Sciatic nerve (tissue), 2 donors: ENCODE data around the gene BARX1. TPM values are rescaled to one million over a fixed set of nuclear protein-coding genes. Genes with fewer than 3 reads are reported as not detected.
"Not testable (repeated sequence)": the region's sequence is repeated elsewhere in the genome, so short reads cannot be mapped to it uniquely, and the experiment has no call there.

Experiments used
- ATAC-seq: fragments of 200-7000 bp; cut with Tn5 transposase; one replicate; pipeline ENCODE4 v1.9.1; 2020; ENCODE audit warnings: mild to moderate bottlenecking, moderate library complexity
- DNase-seq: peaks from one replicate; pipeline ENCODE4 v3.0.0-alpha.2; 2020; ENCODE audit warnings: low spot score
- intact Hi-C: fragments of 100-400 bp; cut with DNase I; formaldehyde crosslinking; loops from one replicate; pipeline ENCODE4 v1.14.2; 2022
- total RNA-seq: library from RNA; stranded (reverse); fragmentation: NEBNext Ultra II Directional; extraction: Animal tissue kit (Norgen Biotek cat#: 25700); gene quantifications from one replicate; pipeline ENCODE4 v1.2.1, GENCODE V29; 2021
- donor health status: DM: no; HTN: no; CAD: no.
- donor health status: DM: no; HTN: no; CAD: no.

The BARX1 gene
- total RNA-seq, 1 donor from 2014 or later, result not detected

DNA sequence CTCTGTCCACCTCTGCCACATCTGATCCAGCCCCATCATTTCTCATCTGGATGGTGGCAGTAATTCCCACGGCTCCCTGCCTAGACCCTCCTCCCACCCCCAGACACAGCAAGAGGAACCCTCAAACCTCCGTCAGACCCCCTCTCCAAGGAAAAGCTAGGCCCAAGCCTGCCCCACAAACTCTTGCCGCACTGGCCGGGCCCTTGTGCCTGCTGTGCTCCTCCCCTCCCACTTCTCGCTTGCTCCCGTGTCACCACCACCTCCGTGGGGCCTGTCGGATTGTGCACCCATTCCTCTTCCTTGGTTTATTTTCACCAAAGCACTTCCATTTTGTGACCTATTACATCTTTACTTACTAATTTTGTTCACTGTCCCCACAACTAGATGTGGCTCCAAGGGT lies 14.2 kb downstream of the BARX1 start:
- intact Hi-C loops, result no loop called here
- ATAC-seq (no peak), DNase-seq (no peak)

DNA sequence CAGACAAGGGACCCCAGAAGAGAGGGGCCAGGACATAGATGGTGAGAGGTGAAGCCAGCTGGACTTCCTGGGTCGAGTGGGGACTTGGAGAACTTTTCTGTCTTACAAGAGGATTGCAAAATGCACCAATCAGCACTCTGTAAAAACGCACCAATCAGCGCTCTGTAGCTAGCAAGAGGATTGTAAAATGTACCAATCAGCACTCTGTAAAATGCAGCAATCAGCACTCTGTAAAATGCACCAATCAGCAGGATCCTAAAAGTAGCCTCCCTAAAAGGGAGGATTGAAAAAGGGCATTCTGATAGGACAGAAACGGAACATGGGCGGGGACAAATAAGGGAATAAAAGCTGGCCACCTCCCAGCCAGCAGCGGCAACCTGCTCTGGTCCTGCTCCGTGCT lies 15.6 kb downstream of the BARX1 start:
- ATAC-seq, DNase-seq: not testable (repeated sequence)
- intact Hi-C loops, result loop anchor here (5.0 kb wide), 1 partner anchor 58 kb away; no protein-coding TSS in a partner anchor

DNA sequence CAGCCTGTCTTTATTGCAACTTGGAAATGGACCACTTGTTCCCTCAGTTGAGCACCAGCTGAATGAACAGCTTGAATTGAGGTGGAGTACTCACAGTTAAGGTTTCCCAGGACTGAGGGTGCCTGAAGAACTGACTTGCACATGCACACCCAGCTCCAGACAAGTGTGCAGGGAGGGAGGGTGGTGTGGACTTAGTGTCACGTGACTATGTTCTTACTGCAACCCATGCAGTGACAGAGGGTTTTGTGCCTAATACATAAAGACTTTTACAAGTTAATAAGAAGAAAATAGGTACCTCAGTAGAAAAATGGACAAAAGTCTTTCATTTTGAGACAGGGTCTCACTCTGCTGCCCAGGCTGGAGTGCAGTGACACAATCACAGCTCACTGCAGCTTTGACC lies 18.0 kb downstream of the BARX1 start:
- DNase-seq, result no peak
- intact Hi-C loops, result loop anchor here (5.0 kb wide), 1 partner anchor 60 kb away; no protein-coding TSS in a partner anchor
- ATAC-seq, result no peak

DNA sequence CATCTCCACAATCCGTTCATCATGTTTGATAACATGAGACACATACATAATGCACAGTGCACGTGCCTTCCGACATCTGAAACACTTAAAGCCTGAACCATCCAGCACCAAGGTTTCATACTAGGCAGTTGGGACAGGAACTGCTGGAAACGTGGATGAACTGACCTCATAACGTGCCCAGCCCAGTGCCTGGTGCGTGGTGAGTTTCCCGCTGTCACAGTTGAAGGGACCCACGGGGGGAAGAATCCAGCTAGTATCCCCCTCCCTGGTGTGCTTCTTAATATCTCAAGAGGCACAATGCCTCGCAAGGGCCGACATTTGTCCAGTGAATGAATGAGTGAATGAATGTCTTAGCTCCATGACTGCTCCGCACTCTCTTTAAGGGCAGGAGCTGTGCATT lies 23.2 kb downstream of the BARX1 start:
- intact Hi-C loops, result no loop called here
- ATAC-seq (no peak), DNase-seq (no peak)

DNA sequence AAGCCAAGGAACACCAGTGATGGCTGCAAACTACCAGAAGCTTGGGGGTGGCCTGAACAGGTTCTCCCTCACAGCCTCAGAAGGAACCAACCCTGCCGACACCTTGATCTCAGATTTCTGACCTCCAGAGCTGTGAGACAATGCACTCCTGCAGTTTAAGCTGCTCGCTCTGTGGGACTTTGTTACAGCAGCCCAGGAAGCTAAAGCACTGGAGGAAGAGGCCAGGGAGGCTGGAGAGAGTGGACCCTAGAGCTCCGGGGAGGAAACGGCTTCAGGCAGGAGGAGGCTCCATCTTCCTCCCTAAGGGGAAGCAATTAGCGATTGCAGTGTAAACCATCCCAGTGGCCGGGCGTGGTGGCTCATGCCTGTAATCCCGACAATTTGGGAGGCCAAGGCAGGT lies 25.1 kb downstream of the BARX1 start:
- intact Hi-C loops, result no loop called here
- ATAC-seq (no peak), DNase-seq (no peak)

DNA sequence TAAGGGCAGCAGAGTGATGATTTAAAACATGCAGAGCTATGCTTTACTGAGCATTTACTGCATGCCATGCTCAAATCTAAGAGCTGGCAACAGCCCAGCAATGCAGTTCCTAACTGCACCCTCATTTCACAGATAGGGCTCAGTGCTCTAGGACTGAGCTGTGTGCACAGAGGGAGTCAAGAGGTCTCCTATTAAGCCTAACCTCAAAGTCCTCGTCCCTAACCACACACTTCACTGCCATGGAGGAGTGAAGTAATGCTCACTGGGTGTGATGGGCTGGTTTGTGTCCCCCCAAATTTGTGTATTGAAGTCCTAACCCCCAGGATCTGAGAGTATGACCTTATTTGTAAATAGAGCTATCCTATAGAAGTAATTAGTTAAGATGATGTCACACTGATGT lies 25.9 kb downstream of the BARX1 start:
- intact Hi-C loops, result no loop called here
- ATAC-seq (no peak), DNase-seq (no peak)

DNA sequence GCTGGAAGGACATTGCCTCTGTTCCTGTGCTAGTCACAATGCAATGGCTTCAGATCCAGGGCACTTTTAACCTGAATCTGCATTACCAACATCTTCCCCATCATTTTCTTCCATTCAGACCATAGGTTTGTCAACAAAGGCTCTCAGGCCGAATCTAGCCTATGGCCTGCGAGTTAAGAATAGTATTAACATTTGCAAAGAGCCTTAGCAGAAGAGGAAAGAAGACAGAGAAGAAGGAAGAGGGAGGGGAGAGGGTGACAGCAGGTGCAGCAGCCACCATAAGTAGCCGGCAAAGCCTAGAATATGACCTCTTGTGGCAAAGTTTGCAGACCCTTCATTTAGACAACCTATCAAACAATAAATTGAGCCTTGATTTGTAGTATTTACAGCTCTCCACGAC lies 32.6 kb downstream of the BARX1 start:
- no peak for DNase-seq
- no peak for ATAC-seq
- intact Hi-C loops, result no loop called here

DNA sequence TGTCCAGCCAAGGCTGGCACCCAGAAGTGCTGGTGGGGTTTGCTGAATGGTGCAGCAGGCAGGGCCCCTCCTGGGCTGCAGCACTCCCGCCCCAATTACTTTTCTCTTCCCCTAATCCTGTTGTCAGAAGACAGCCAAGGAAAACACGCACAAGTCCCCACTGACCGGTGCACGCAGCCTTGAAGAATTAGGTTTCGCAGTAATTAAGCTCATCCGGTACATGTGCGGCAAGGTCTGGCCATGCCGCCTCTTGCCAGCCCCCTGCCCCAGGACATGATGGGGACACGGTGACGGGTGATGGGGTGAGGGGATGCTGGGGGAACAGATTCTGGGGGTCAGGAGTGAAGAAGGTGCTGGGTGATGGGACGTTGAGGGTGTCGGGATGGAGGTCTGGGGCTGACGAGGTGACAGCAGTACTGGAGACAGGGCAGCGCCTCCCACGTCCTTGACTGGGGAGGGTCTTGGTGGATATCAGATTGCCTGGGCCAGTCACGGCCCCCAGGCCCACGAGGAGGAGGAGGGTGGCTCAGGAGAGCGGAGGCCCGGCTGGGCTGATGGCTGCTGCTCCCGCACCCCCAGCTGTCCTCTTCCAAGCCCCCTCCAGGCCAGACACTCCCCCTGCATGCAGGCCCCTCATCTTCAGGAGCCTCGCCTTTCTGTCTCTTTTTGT lies 34.9 kb downstream of the BARX1 start:
- ATAC-seq (no peak), DNase-seq (no peak)
- intact Hi-C loops, result no loop called here

DNA sequence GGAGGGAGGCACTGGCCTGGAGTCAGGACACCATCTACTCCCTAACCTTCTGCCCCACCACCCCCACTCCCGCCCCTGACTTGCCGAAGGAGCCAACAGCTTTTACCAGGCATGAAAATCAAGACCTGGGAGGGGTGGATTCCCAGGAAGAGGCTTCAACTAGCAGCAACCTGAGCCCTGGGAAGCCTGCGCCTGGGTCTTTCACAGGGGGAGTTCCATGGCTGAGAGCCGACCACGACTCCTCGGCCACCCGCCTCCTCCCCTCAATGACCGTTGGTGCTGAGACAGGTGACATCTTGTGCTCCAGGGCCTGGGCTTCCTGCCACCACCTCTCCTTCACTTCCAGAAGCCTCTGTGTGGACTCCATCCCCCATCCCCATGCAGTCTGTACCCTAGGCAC lies 37.1 kb downstream of the BARX1 start:
- intact Hi-C loops, result no loop called here
- ATAC-seq (no peak), DNase-seq (no peak)

DNA sequence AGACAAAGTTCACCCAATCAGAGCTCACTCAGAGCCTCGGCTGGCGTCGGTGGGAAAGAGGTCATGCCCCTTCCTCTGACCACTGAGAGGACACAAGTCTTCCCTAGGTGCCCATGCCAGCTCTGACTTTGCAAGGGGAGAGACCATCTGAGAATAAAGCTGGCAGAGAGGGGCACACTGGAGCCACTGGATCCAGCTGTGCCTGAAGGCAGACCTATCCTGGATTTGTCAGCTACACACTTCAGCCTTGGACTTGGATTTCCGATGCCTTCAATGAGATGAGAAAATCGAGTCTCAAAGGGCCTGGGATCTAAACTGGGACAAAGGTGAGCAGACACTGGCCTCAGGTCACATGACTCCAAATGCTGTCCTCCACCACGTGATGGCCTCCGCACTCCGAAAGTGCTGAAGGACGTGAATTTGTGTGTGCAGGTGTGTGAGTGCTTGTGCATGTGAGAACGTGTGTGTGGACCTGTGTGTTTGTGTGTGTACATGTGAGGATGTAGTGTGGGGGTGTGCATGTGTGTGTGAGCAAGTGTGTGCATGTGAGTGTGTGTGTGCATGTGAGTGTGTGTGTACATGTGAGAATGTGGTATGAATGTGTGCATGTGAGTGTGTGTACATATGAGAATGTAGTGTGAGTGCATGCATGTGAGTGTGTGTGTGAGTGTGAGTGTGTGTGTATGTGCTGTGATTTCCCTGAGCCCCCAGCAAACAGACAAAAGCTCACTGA lies 37.9 kb downstream of the BARX1 start:
- DNase-seq (no peak), ATAC-seq (no peak)
- intact Hi-C loops, result no loop called here

DNA sequence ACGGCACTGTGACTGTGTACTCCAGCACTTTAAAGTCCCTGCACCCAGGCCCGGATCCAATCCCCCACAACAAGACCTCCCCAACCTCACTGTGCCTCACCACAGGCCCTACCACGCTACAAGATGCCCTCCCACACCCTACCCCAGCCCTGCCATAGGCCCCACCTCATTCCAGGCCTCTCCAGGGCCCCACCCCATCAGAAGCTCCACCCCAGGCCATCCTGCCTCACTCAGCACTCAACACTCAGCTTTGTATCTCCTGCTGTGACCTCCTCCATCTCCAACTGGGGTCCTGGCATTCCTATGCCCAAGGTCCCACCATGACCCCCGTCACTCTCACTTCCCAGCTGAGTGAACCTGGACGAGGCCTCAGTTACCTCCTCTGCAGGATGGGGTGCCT lies 38.8 kb downstream of the BARX1 start:
- intact Hi-C loops, result no loop called here
- DNase-seq (no peak), ATAC-seq (no peak)

DNA sequence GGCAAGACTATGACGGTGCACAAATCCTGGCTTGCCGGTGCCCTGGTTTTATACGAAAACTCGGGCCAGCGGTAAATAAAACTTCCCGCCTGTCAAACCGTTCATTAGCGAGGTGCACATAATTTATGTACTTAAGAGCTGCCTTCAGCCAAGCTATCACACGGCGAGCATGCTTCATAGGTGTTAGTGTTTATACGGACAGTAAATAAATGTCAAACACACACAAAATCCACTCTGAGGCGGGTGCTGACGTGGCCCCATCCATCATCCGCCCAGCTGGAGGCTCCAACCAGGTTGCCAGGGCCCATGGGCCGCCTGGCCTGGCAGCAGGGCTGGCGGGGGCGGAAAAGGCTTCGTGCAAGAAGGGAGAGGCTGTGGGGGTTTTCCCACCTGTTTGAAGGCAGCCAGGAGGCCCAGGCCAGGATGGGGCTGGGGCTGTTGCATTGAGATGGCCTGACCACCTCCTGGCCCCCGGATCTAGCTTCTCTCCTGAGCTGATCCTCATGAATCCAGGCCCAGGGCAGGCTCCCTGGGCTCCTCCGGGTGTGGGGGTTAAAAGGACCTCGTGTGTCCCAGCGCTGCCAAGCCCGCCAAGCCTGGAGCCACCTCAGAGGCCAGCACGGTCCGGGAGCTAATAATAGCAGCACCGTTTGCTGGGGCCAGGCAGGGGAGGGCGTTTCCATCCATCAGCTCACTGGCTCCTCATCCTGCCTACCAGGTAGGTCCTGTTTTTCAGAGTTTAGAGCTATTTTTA lies 43.2 kb downstream of the BARX1 start:
- intact Hi-C loops, result no loop called here
- ATAC-seq, result no peak

DNA sequence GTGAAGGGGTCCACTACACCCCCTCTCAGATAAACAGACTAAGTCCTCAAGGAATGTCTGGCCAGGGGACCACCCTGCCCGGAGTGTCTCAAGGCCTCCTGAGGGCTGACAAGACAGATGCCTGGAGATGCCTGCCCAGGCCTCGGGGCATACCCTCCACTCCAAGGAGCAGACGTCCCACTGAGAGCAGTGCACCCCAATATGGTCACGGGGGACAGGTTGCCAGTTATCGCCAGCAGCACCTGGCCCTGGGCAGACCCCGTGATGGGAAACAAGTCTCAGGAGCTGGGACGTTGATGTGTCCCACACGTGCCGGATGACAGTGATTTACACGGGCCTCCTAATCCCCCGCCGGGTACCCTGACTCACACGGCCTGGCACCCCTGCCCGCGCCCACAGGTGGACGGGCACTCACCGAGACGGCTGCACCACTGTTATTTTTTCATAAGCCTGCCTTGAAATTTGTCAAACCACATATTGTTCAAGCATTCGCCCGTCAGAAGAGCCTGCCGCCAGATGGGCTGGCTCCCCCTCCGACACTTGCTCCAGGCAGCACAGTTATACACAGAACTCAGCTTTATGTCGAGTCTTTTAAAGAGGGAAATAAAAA lies 43.9 kb downstream of the BARX1 start:
- intact Hi-C loops, result no loop called here
- DNase-seq, result no peak
- ATAC-seq, result no peak

More for the DNA sequence above, 43.2 kb downstream of the BARX1 start:
- no peak for DNase-seq

DNA sequence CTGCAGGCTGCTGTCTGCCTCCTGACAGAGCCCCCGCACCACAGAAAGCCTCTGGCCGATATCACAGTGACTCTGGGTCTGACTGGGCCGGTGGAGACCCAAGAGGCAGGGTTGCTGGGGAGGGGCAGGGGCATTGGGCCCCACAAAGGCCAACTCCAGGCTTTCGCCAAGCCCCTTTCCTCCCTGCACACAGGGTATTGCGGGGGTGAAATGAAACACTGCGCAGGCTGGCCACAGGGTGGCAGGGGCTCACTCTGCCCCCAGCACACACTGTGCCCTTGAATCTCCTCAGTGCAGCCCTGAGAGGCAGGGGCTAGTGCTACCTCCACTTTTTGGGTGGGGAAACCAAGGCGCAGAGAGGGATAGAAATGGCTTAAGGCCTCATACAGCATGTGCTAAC lies 44.6 kb downstream of the BARX1 start:
- ATAC-seq, result no peak
- intact Hi-C loops, result no loop called here

DNA sequence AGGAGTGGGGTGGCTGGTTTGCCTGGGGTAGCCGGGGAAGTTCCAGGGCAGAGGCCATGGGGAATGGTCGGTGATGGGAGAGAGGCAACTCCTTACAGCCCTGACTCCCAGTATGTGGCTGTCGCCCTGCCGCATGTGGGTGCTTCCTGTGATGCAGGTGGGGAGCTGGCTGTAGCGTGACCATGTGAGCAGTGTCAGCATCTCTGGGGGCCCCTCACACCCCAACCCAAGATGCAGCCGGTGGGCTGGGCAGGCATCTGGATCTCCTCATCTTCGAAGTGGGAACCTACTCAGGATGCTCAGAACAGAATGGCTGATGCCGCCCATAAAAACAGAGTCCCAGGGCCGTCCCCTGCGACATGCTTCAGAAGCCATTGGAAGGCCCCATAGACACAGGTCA lies 45.0 kb downstream of the BARX1 start:
- DNase-seq, result no peak
- ATAC-seq, result no peak
- intact Hi-C loops, result no loop called here

More for the DNA sequence above, 44.6 kb downstream of the BARX1 start:
- no peak for DNase-seq

DNA sequence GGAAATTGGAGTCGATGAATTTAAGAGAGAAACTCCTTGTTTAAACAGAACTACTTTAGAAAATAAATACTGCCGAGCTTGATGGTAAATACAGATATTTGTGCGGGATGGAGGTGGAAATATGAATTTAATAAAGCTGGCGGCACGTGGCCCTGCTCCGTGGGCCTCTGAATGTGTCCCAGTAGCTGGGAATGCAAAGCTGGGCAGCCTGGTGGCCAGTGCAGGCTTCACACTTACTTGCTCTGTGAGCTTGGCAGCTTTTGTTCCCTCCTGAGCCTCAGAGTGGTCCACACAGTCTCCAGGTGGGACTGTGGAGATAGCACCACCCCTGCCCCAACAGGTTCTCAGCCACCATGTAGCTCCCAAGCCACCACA lies 45.9 kb downstream of the BARX1 start:
- ATAC-seq, result no peak

DNA sequence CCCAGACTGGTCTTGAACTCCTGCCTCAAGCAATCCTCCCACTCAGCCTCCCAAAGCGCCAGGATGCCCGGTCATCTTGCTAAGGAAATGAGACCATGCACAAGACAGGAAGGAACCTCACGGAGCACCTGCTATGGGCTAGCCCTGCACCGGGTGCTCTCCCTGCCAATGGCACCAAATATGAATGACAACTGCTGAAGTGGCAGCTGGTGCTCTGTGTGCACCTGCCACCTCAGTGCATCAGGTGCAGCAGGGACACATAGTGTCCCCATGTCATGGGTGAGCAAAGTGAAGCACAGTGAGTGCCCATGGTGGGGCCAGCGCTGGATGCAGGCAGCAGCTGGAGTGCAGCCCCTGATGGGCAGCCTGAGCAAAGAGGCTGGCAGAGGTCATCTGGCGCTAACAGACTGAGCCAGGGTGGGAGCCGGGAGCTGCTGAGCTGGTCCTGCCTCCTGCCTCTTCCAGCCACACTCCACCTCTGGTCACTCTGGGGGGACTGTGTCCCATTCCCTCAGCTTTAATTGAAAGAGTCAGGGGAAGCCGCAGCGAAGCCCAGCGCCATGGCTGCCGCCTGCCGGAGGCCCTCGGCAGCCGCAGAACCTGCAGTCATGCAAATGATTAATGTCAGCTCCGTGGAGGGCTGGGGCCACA lies 46.4 kb downstream of the BARX1 start:
- no peak for ATAC-seq
- intact Hi-C loops, result no loop called here
- no peak for DNase-seq

More for the DNA sequence above, 45.9 kb downstream of the BARX1 start:
- no peak for DNase-seq
- intact Hi-C loops, result no loop called here

DNA sequence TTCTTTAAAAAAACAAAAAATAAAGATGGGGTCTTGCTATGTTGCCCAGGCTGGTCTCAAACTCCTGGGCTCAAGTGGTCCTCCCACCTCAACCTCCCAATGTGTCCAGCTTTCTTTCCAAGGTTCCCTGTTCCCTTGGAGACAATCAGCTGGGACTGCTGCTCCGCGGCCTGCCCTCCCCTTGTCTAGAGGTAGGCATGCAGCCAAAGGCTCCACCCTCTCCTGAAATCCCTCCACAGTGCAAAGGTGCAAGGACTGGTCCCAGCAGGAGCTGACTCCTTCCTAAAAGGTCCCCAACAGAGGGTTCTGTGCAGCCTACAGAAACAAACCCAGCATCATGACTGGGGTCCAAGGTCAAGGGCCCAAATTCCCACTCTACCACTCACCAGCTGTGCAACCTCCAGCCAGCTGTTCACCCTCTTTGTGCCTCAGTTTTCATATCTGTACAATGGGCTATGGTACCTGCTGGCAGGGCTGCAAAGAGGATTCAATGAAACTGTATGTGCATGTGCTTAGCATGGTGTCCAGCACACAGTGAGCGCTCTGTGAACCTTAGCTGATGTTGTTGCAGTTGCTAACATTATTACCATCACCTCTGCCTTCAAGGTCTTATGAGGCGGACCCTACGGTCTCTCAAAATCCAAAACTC lies 47.5 kb downstream of the BARX1 start:
- intact Hi-C loops, result no loop called here
- ATAC-seq (no peak), DNase-seq (no peak)
